ENCODE measurements around the gene ZNF821. TPM values are rescaled to one million over a fixed set of nuclear protein-coding genes. Genes with fewer than 3 reads are reported as not detected.

ZNF821 gene
- total and polyA plus RNA-seq, 2 of the 8 experiments (the other 6 are each of a cell fraction or from before 2014, with no cell fraction given), result 9.5 to 14.1 TPM

- no peak for TF ChIP-seq E2F6 (IDR thresholded peaks at IDR 0.05)
- no peak for TF ChIP-seq TCF12 (IDR thresholded peaks at IDR 0.05; ENCODE audit: low read depth, low read length)
- no peak for TF ChIP-seq TAF7 (optimal IDR thresholded peaks at IDR 0.05; ENCODE audit: borderline replicate concordance, low read depth, low read length)
- no peak for TF ChIP-seq TAF1 (IDR thresholded peaks at IDR 0.05; ENCODE audit: low read depth, low read length)
- no peak for TF ChIP-seq TEAD4 (IDR thresholded peaks at IDR 0.05; ENCODE audit: low read depth, low read length)
- no peak for TF ChIP-seq YY1 (IDR thresholded peaks at IDR 0.05; ENCODE audit: low read depth, low read length)
- no peak for TF ChIP-seq JUND (IDR thresholded peaks at IDR 0.05; ENCODE audit: low read length)
- H2BK12ac ChIP-seq (ENCODE audit: low read depth, low read length), result no peak overlapping the region
- H4K91ac ChIP-seq (replicated peaks; ENCODE audit: insufficient read length, low read length), result no peak overlapping the region
- H3K4me1 ChIP-seq (replicated peaks in 1 of 4; ENCODE audit: control insufficient read depth in 3 of 4, insufficient read depth in 4 of 4, low read length in 3 of 4), result peaks cover 0 to 5% (median 0%) of the 10 kb centered on the region in 4 experiments; a peak in 2 of 7 replicates
- 96% methylated on average over 6 of the region's 6 CpGs; no CpG with 5 or more reads in 1 of the 2 experiments for WGBS, 2 experiments (ENCODE audit: extremely low coverage in 1 of 2, insufficient coverage in 1 of 2, insufficient read length in 1 of 2, insufficient replicate concordance in 2 of 2, low coverage in 1 of 2, low lambda C conversion rate in 2 of 2, missing lambda C conversion rate in 1 of 2)
- H3K23ac ChIP-seq (ENCODE audit: insufficient read length), result no peak overlapping the region
- no peak overlapping the region for H3K4me2 ChIP-seq (ENCODE audit: insufficient read depth in 1 of 2, low read depth in 2 of 2, low read length in 2 of 2)
- H3K79me1 ChIP-seq (ENCODE audit: low read depth, low read length), result peaks cover 11% of the 10 kb centered on the region; the same call in 1 of the 2 replicates
- H4K20me1 ChIP-seq (replicated peaks in 1 of 2; ENCODE audit: control insufficient read depth in 1 of 2, insufficient read depth in 2 of 2, low read length in 2 of 2), result peaks cover 0 to 9% of the 10 kb centered on the region in 2 experiments
- peaks cover 11 to 24% (median 21%) of the 10 kb centered on the region in 4 experiments; a peak in 7 of 8 replicates for H3K36me3 ChIP-seq (ENCODE audit: control insufficient read depth in 2 of 4, insufficient read depth in 4 of 4, low read length in 3 of 4)
- H3K14ac ChIP-seq (ENCODE audit: insufficient read length), result no peak overlapping the region
- no peak overlapping the region for H4K5ac ChIP-seq (ENCODE audit: insufficient read length, low read depth, low read length)
- no peak overlapping the region for H3K4ac ChIP-seq (replicated peaks; ENCODE audit: insufficient read length, low read depth, low read length)
- no peak overlapping the region for H2AFZ ChIP-seq (ENCODE audit: low read length)
- no peak overlapping the region for H2BK5ac ChIP-seq (ENCODE audit: low read depth, low read length)
- no peak overlapping the region for H2BK120ac ChIP-seq (replicated peaks; ENCODE audit: low read depth, low read length)
- H3K4me3 ChIP-seq (ENCODE audit: extremely low read depth in 1 of 4, insufficient read depth in 2 of 4, low read depth in 3 of 4, low read length in 4 of 4), result no peak overlapping the region
- peaks cover 11 to 21% of the 10 kb centered on the region in 2 experiments for H3K79me2 ChIP-seq (ENCODE audit: control insufficient read depth in 1 of 2, insufficient read depth in 2 of 2, low read length in 2 of 2)
- no peak overlapping the region for H2AK5ac ChIP-seq (ENCODE audit: low read depth, low read length)
- H3K9me3 ChIP-seq (ENCODE audit: insufficient read depth in 2 of 2, low read depth in 1 of 2, low read length in 1 of 2), result no peaks in the 10 kb centered on the region
- H3K56ac ChIP-seq (replicated peaks; ENCODE audit: insufficient read length, low read depth, low read length), result no peak overlapping the region
- DNase-seq (ENCODE audit: low read depth in 1 of 2, low spot score in 2 of 2), result no peak
- peaks cover 6% of the 10 kb centered on the region for H3K23me2 ChIP-seq (ENCODE audit: low read depth, low read length)
- POLR2A ChIA-PET (ENCODE audit: partially characterized antibody), result interaction anchor here (1.2 to 3.0 kb wide), 3 partner anchors 10 to 35 kb away, joined by 3 to 15 read pairs (median 3); no protein-coding TSS in a partner anchor
- no peak overlapping the region for H2BK15ac ChIP-seq (ENCODE audit: low read length)
- no peak overlapping the region for H3K18ac ChIP-seq (ENCODE audit: extremely low read depth, low read length)
- no peaks in the 10 kb centered on the region for H3K27me3 ChIP-seq (replicated peaks in 1 of 4; ENCODE audit: control insufficient read depth in 3 of 4, extremely low read depth in 1 of 4, insufficient read depth in 3 of 4, low read length in 3 of 4)
- H2BK20ac ChIP-seq (ENCODE audit: low read length), result no peak overlapping the region
- no peak overlapping the region for H3K27ac ChIP-seq (ENCODE audit: low read depth, low read length)
- no peak for FAIRE-seq
- H3K9ac ChIP-seq (replicated peaks in 1 of 4; ENCODE audit: extremely low read depth in 1 of 4, low read depth in 3 of 4, low read length in 3 of 4), result no peak overlapping the region
- CTCF ChIA-PET (ENCODE audit: partially characterized antibody), result interaction anchor here (0.7 to 1.6 kb wide), 2 partner anchors 21 to 34 kb away, joined by 3 read pairs; no protein-coding TSS in a partner anchor
- no peak overlapping the region for H4K8ac ChIP-seq (ENCODE audit: extremely low read depth, insufficient read depth, low read length)
Measured at GRCh38 chr16:71848622-71849021, 35.4 kb downstream of the ZNF821 start.
